ENCODE measurements around the gene MYO1D.
A peak's percentile ranks its signal among the peaks of the same experiment; 100 is the strongest.

MYO1D gene

GRCh38 chr17:32916134-32916533, 39.2 kb upstream of the MYO1D start:
- DNase-seq (ENCODE audit: low read depth in 2 of 2), result no peak
- no peak for TF ChIP-seq CTCF (IDR thresholded peaks at IDR 0.05; ENCODE audit: low read depth, low read length)

GRCh38 chr17:32915245-32915644, 38.3 kb upstream of the MYO1D start:
- DNase-seq (ENCODE audit: low read depth in 2 of 2), result no peak
- TF ChIP-seq CTCF (IDR thresholded peaks at IDR 0.05; ENCODE audit: low read depth, low read length), result no peak
- H3K4me3 ChIP-seq (replicated peaks in 1 of 2; ENCODE audit: low read depth in 2 of 2, low read length in 2 of 2), result no peak overlapping the region

More at GRCh38 chr17:32916134-32916533, 39.2 kb upstream of the MYO1D start:
- H3K4me3 ChIP-seq (replicated peaks in 1 of 2; ENCODE audit: low read depth in 2 of 2, low read length in 2 of 2), result no peak overlapping the region

- DNase-seq (ENCODE audit: low read depth in 2 of 2), result no peak
- H3K4me3 ChIP-seq (replicated peaks in 1 of 2; ENCODE audit: low read depth in 2 of 2, low read length in 2 of 2), result no peak overlapping the region
- no peak for TF ChIP-seq CTCF (IDR thresholded peaks at IDR 0.05; ENCODE audit: low read depth, low read length)
Observed at GRCh38 chr17:32914181-32914580, 37.3 kb upstream of the MYO1D start.

GRCh38 chr17:32913593-32913992, 36.7 kb upstream of the MYO1D start:
- TF ChIP-seq CTCF (IDR thresholded peaks at IDR 0.05; ENCODE audit: low read depth, low read length), result no peak
- H3K4me3 ChIP-seq (replicated peaks in 1 of 2; ENCODE audit: low read depth in 2 of 2, low read length in 2 of 2), result no peak overlapping the region
- no peak for DNase-seq (ENCODE audit: low read depth in 2 of 2)

- TF ChIP-seq CTCF (IDR thresholded peaks at IDR 0.05; ENCODE audit: low read depth, low read length), result peak; percentile 17
Observed at GRCh38 chr17:32912218-32912897, 35.4 kb upstream of the MYO1D start.

GRCh38 chr17:32910769-32911168, 33.8 kb upstream of the MYO1D start:
- no peak for DNase-seq (ENCODE audit: low read depth in 2 of 2)
- no peak for TF ChIP-seq CTCF (IDR thresholded peaks at IDR 0.05; ENCODE audit: low read depth, low read length)
- H3K4me3 ChIP-seq (replicated peaks in 1 of 2; ENCODE audit: low read depth in 2 of 2, low read length in 2 of 2), result no peak overlapping the region

More at GRCh38 chr17:32912218-32912897, 35.4 kb upstream of the MYO1D start:
- H3K4me3 ChIP-seq (replicated peaks in 1 of 2; ENCODE audit: low read depth in 2 of 2, low read length in 2 of 2), result no peak overlapping the region
- DNase-seq (ENCODE audit: low read depth in 2 of 2), result peak; percentile 66 to 78
